H1 (cell line): ENCODE results near the gene BIRC2. TPM values are rescaled to one million over a fixed set of nuclear protein-coding genes. Genes with fewer than 3 reads are reported as not detected.

Experiments used
- ASH2L ChIP-seq: fragments of 200-600, 300-600 bp; sonication (generic); IDR thresholded peaks from one replicate; pipeline ENCODE4 v1.7.1; 2017; ENCODE audit warnings: low read length
- CTCF ChIP-seq, 3 experiments: IDR thresholded peaks; 1 replicate in 2 of 3; 2 replicates in 1 of 3; pipeline versions ENCODE4 v1.5.1 to v1.6.1; 2011; ENCODE audit warnings: low read length in 3 of 3, mild to moderate bottlenecking in 3 of 3, inconsistent platforms in 2 of 3, low read depth in 1 of 3, moderate library complexity in 1 of 3; ENCODE audit not compliant: insufficient read depth in 1 of 3; ENCODE audit errors: control extremely low read depth in 1 of 3
- KDM4A ChIP-seq: IDR thresholded peaks from one replicate; pipeline ENCODE4 v1.7.1; 2012; ENCODE audit warnings: low read depth, mild to moderate bottlenecking, moderate library complexity, low read length, inconsistent platforms; ENCODE audit not compliant: severe bottlenecking
- SP1 ChIP-seq: IDR thresholded peaks from 2 replicates; pipeline ENCODE4 v1.6.1; 2011; ENCODE audit warnings: low read depth, low read length
- SP2 ChIP-seq: IDR thresholded peaks from 2 replicates; pipeline ENCODE4 v1.6.1; 2012; ENCODE audit warnings: mild to moderate bottlenecking, low read length, inconsistent platforms
- TAF7 ChIP-seq: optimal IDR thresholded peaks from 2 replicates; pipeline ENCODE3; 2011; ENCODE audit warnings: low read depth, mild to moderate bottlenecking, inconsistent platforms, low read length, moderate library complexity, borderline replicate concordance
- ZNF274 ChIP-seq: IDR thresholded peaks from 2 replicates; pipeline ENCODE4 v1.7.0; 2012; ENCODE audit warnings: low read length, borderline replicate concordance; ENCODE audit errors: extremely low read depth
- polyA plus RNA-seq, 7 experiments: library from polyadenylated mRNA; depleted of rRNA in 3 of 7; stranded (reverse) in 5 of 7; unstranded in 2 of 7; fragments of >200 nt in 5 of 7; fragments of 200-250 nt in 2 of 7; gene quantifications; 1 replicate in 5 of 7; 2 replicates in 1 of 7; 4 replicates in 1 of 7; pipeline versions ENCODE4 v1.2.1 to v1.2.3, GENCODE V29; 2011 to 2013; ENCODE audit warnings: missing spikeins in 2 of 7, mixed read lengths in 2 of 7
- total RNA-seq: library from RNA; stranded (reverse); fragmentation: NEBNext Ultra II Directional; extraction: Animal tissue kit (Norgen Biotek cat#: 25700); gene quantifications from 2 replicates; pipeline ENCODE4 v1.2.1, GENCODE V29; 2021

The BIRC2 gene
- total and polyA plus RNA-seq, 2 of the 8 experiments (the other 6 are each of a cell fraction or from before 2014, with no cell fraction given): 18.4 to 24.7 TPM

GRCh38 chr11:102322560-102322959, 24.5 kb upstream of the BIRC2 start (continued):
- TF ChIP-seq CTCF (IDR thresholded peaks at IDR 0.05; ENCODE audit: control extremely low read depth in 1 of 3, insufficient read depth in 1 of 3, low read depth in 1 of 3, low read length in 3 of 3): no peak
- no peak for TF ChIP-seq ASH2L
- TF ChIP-seq KDM4A: no peak
- TF ChIP-seq ZNF274: no peak
- no peak for TF ChIP-seq SP2
- TF ChIP-seq SP1: no peak
- TF ChIP-seq TAF7: no peak
